IMR-90 (cell line): ENCODE results near the gene SOS1. TPM values are rescaled to one million over a fixed set of nuclear protein-coding genes. Genes with fewer than 3 reads are reported as not detected.

ENCODE experiments used
- ATAC-seq: fragments of 200-7000 bp; cut with Tn5 transposase; 2 replicates; pipeline ENCODE4 v1.9.1; 2020; ENCODE audit warnings: low read depth, mild to moderate bottlenecking, moderate library complexity
- BruUV-seq: library from RNA; stranded (reverse); fragments of 400-500 nt; replicated peaks from 2 replicates; lab custom pipeline; 2021; lab: Mats Ljungman, UMichigan
- CTCF ChIA-PET: fragments of 300-600 bp; formaldehyde crosslinking; extraction: SDS; loops from one replicate; lab custom pipeline; 2021; ENCODE audit warnings: antibody characterized with exemption; lab: Yijun Ruan, JAX
- POLR2A ChIA-PET: fragments of 300-600 bp; sonication (Branson Sonifier 250); formaldehyde crosslinking; loops from one replicate; lab custom pipeline; 2022; ENCODE audit warnings: antibody characterized with exemption; ENCODE audit not compliant: unreplicated experiment; lab: Charles Lee
- DNase-seq: peaks from one replicate; pipeline ENCODE4 v3.0.0; 2013
- H2AFZ ChIP-seq: replicated peaks from 2 replicates; pipeline ENCODE3; 2013; ENCODE audit warnings: low read length, mild to moderate bottlenecking; ENCODE audit not compliant: poor library complexity
- H2AK5ac ChIP-seq: 2 replicates; pipeline ENCODE4 v1.6.1; 2013; ENCODE audit warnings: low read depth, low read length, inconsistent platforms
- H2AK9ac ChIP-seq: replicated peaks from 2 replicates; pipeline ENCODE3; 2013; ENCODE audit warnings: mild to moderate bottlenecking, low read depth, low read length, moderate library complexity; ENCODE audit not compliant: poor library complexity
- H2BK120ac ChIP-seq: 2 replicates; pipeline ENCODE4 v1.6.1; 2013; ENCODE audit warnings: low read depth, low read length, inconsistent platforms
- H2BK15ac ChIP-seq: 3 replicates; pipeline ENCODE4 v1.6.1; 2013; ENCODE audit warnings: low read depth, low read length, inconsistent platforms
- H2BK20ac ChIP-seq: 2 replicates; pipeline ENCODE4 v1.6.1; 2013; ENCODE audit warnings: low read depth, mild to moderate bottlenecking, inconsistent platforms, low read length, moderate library complexity
- H2BK5ac ChIP-seq: 2 replicates; pipeline ENCODE4 v1.6.1; 2013; ENCODE audit warnings: mild to moderate bottlenecking, low read depth, low read length, inconsistent platforms; ENCODE audit not compliant: poor library complexity, severe bottlenecking
- H3K14ac ChIP-seq: replicated peaks from 2 replicates; pipeline ENCODE4 v1.6.1; 2013; ENCODE audit warnings: low read depth, low read length, inconsistent platforms
- H3K18ac ChIP-seq: 2 replicates; pipeline ENCODE4 v1.6.1; 2013; ENCODE audit warnings: low read depth, low read length, control low read depth
- H3K23ac ChIP-seq: 2 replicates; pipeline ENCODE4 v1.6.1; 2013; ENCODE audit warnings: low read depth, low read length, inconsistent platforms
- H3K27ac ChIP-seq: 2 replicates; pipeline ENCODE4 v1.5.1; 2013; ENCODE audit warnings: mild to moderate bottlenecking, control low read depth, low read length; ENCODE audit not compliant: insufficient read depth
- H3K27me3 ChIP-seq: 2 replicates; pipeline ENCODE4 v1.6.1; 2013; ENCODE audit warnings: low read length; ENCODE audit not compliant: control insufficient read depth, insufficient read depth
- H3K36me3 ChIP-seq: 2 replicates; pipeline ENCODE4 v1.6.1; 2013; ENCODE audit warnings: low read length, mixed read lengths; ENCODE audit not compliant: control insufficient read depth, insufficient read depth
- H3K4ac ChIP-seq: 2 replicates; pipeline ENCODE4 v1.6.1; 2013; ENCODE audit warnings: low read depth, low read length, inconsistent platforms
- H3K4me1 ChIP-seq: 2 replicates; pipeline ENCODE4 v1.6.1; 2013; ENCODE audit warnings: low read length, mixed read lengths; ENCODE audit not compliant: control insufficient read depth, insufficient read depth
- H3K4me2 ChIP-seq: 2 replicates; pipeline ENCODE4 v1.6.1; 2013; ENCODE audit warnings: low read depth, mild to moderate bottlenecking, control low read depth, low read length, moderate library complexity
- H3K4me3 ChIP-seq: 2 replicates; pipeline ENCODE4 v1.5.1; 2013; ENCODE audit warnings: low read depth, mild to moderate bottlenecking, control low read depth, low read length, moderate library complexity; ENCODE audit not compliant: insufficient read depth
- H3K56ac ChIP-seq: 2 replicates; pipeline ENCODE4 v1.6.1; 2013; ENCODE audit warnings: low read length, inconsistent platforms; ENCODE audit not compliant: insufficient read depth; ENCODE audit errors: extremely low read depth
- H3K79me1 ChIP-seq, 2 experiments: 2 replicates each; pipeline ENCODE4 v1.6.1; 2013; ENCODE audit warnings: low read length in 2 of 2, inconsistent platforms in 1 of 2, low read depth in 1 of 2
- H3K9ac ChIP-seq: 2 replicates; pipeline ENCODE4 v1.6.1; 2013; ENCODE audit warnings: low read depth, low read length, control low read depth
- H3K9me1 ChIP-seq: 2 replicates; pipeline ENCODE4 v1.6.1; 2013; ENCODE audit warnings: low read length, inconsistent platforms; ENCODE audit not compliant: insufficient read depth
- H3K9me3 ChIP-seq: 2 replicates; pipeline ENCODE4 v1.6.1; 2013; ENCODE audit warnings: low read length; ENCODE audit not compliant: control insufficient read depth, insufficient read depth
- H4K20me1 ChIP-seq: 2 replicates; pipeline ENCODE4 v1.6.1; 2013; ENCODE audit warnings: low read length, inconsistent platforms; ENCODE audit not compliant: insufficient read depth
- H4K5ac ChIP-seq: 2 replicates; pipeline ENCODE4 v1.6.1; 2013; ENCODE audit warnings: mild to moderate bottlenecking, low read depth, low read length, control low read depth
- H4K8ac ChIP-seq, 2 experiments: 2 replicates each; pipeline ENCODE4 v1.6.1; 2013; ENCODE audit warnings: low read depth in 2 of 2, low read length in 2 of 2, control low read depth in 1 of 2, inconsistent platforms in 1 of 2
- H4K91ac ChIP-seq: 2 replicates; pipeline ENCODE4 v1.6.1; 2013; ENCODE audit warnings: low read depth, low read length, inconsistent platforms; ENCODE audit not compliant: insufficient read depth
- BHLHE40 ChIP-seq: fragments of 150-350 bp; IDR thresholded peaks from 2 replicates; pipeline ENCODE4 v1.6.1; 2016; ENCODE audit warnings: mild to moderate bottlenecking, low read depth, low read length
- CHD1 ChIP-seq: IDR thresholded peaks from 2 replicates; pipeline ENCODE4 v1.6.1; 2012; ENCODE audit warnings: low read depth, low read length, improper control_type of control experiment
- MAZ ChIP-seq: IDR thresholded peaks from 2 replicates; pipeline ENCODE4 v1.6.1; 2012; ENCODE audit warnings: low read depth, mild to moderate bottlenecking, low read length, improper control_type of control experiment, moderate library complexity, borderline replicate concordance
- POLR2A ChIP-seq: IDR thresholded peaks from 2 replicates; pipeline ENCODE4 v1.6.1; 2012; ENCODE audit warnings: mild to moderate bottlenecking, low read depth, low read length
- RCOR1 ChIP-seq: IDR thresholded peaks from 2 replicates; pipeline ENCODE4 v1.6.1; 2012; ENCODE audit warnings: mild to moderate bottlenecking, low read length, improper control_type of control experiment; ENCODE audit not compliant: insufficient replicate concordance
- RFX5 ChIP-seq: IDR thresholded peaks from 2 replicates; pipeline ENCODE4 v1.8.0; 2012; ENCODE audit warnings: low read depth, mild to moderate bottlenecking, low read length, moderate library complexity
- WGBS, 2 experiments: methylation state at CpG; one replicate each; pipeline versions ENCODE4 v1.1.5 to v1.1.7; 2013; ENCODE audit warnings: missing lambda C conversion rate in 2 of 2; ENCODE audit not compliant: insufficient read length in 1 of 2; ENCODE audit errors: extremely low coverage in 2 of 2; 5-methylcytosine and 5-hydroxymethylcytosine counted together
- dilution Hi-C: fragments of 300-500 bp; cut with HindIII; formaldehyde crosslinking; loops from one replicate; pipeline ENCODE4 v1.14.3; 2018; ENCODE audit warnings: low sequenced_read_pairs; ENCODE audit not compliant: unreplicated experiment
- in situ Hi-C: fragments of 300-500 bp; cut with MboI; formaldehyde crosslinking; loops from 3 replicates; pipeline ENCODE4 v1.14.3; 2019; ENCODE audit warnings: low sequenced_read_pairs, inconsistent platforms, mixed read lengths
- intact Hi-C: fragments of 100-400 bp; cut with micrococcal nuclease; formaldehyde crosslinking; loops from 2 replicates; pipeline ENCODE4 v1.10.0; 2022
- polyA plus RNA-seq, 3 experiments: library from polyadenylated mRNA; depleted of rRNA; stranded (reverse); fragments of >200 nt; gene quantifications; 2 replicates each; pipeline ENCODE4 v1.2.3, GENCODE V29; 2012; ENCODE audit warnings: low replicate concordance in 1 of 3
- total RNA-seq: library from RNA; depleted of rRNA; stranded (reverse); fragments of >200 nt; gene quantifications from 2 replicates; pipeline ENCODE4 v1.2.3, GENCODE V29; 2012
- TF ChIP-seq, protein P1 (sequence below): conservative IDR thresholded peaks from 2 replicates; pipeline ENCODE4 v1.5.1; 2012; ENCODE audit warnings: mild to moderate bottlenecking, low read depth, low read length, improper control_type of control experiment
- TF ChIP-seq, protein P2 (sequence below): fragments of 150-350 bp; IDR thresholded peaks from 2 replicates; pipeline ENCODE4 v1.6.1; 2016; ENCODE audit warnings: low read depth, mild to moderate bottlenecking, low read length, moderate library complexity, borderline replicate concordance
- TF ChIP-seq, protein P3 (sequence below): fragments of 150-350 bp; IDR thresholded peaks from 2 replicates; pipeline ENCODE4 v1.6.1; 2017; ENCODE audit warnings: mild to moderate bottlenecking, antibody characterized with exemption, low read length, low read depth

SOS1 gene
- total and polyA plus RNA-seq, 2 of the 4 experiments (the other 2 are of a cell fraction) = 8.2 to 11.2 TPM

DNA sequence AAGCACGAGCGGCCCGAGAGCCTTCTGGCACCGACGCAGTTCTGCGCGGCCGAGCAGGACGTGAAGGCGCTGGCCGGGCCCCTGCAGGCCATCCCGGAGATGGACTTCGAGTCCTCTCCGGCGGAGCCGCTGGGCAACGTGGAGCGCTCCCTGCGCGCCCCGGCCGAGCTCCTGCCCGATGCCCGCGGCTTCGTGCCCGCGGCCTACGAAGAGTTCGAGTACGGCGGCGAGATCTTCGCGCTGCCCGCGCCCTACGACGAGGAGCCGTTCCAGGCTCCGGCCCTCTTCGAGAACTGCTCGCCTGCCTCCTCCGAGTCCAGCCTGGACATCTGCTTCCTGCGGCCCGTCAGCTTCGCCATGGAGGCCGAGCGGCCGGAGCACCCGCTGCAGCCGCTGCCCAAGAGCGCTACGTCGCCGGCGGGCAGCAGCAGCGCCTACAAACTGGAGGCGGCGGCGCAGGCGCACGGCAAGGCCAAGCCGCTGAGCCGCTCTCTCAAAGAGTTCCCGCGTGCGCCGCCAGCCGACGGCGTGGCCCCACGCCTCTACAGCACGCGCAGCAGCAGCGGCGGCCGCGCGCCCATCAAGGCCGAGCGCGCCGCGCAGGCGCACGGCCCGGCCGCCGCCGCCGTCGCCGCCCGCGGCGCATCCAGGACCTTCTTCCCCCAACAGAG, 160.8 kb downstream of the SOS1 start (continued):
- TF ChIP-seq, protein P1, sequence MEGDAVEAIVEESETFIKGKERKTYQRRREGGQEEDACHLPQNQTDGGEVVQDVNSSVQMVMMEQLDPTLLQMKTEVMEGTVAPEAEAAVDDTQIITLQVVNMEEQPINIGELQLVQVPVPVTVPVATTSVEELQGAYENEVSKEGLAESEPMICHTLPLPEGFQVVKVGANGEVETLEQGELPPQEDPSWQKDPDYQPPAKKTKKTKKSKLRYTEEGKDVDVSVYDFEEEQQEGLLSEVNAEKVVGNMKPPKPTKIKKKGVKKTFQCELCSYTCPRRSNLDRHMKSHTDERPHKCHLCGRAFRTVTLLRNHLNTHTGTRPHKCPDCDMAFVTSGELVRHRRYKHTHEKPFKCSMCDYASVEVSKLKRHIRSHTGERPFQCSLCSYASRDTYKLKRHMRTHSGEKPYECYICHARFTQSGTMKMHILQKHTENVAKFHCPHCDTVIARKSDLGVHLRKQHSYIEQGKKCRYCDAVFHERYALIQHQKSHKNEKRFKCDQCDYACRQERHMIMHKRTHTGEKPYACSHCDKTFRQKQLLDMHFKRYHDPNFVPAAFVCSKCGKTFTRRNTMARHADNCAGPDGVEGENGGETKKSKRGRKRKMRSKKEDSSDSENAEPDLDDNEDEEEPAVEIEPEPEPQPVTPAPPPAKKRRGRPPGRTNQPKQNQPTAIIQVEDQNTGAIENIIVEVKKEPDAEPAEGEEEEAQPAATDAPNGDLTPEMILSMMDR = peak; percentile 18; the same call in 1 of the 2 replicates

DNA sequence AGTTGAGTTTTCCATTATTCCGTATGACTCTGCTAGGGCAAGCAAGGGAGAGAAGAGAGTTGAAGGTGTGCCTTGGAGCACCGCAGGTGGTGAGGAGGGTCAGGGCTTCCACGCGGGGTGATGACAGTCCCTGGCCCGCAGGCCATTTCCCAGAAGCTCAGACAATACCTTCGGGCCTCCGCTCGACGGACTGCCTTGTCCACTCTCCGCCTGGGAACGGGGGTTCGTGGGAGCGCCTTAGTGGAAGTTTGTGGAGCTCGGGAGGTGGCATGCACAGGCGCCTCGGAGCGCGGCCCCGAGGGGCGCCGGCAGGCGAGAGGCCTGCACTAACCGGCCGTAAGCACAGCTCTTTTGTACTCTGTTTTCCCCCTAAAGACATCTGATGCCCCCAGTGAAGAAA, 161.4 kb downstream of the SOS1 start:
- Histone ChIP-seq H3K23ac (no peak overlapping the region), H3K4me2 (no peak overlapping the region), H3K27me3 (peaks cover 11% of the 10 kb centered on the region), H3K56ac (no peak overlapping the region), H2BK20ac (no peak overlapping the region), H4K8ac (no peak overlapping the region; a peak in 1 of 4 replicates), H4K20me1 (no peaks in the 10 kb centered on the region), H2BK120ac (no peak overlapping the region), H3K79me1 (no peaks in the 10 kb centered on the region), H3K4me1 (no peaks in the 10 kb centered on the region; the same call in 1 of the 2 replicates), H3K18ac (no peak overlapping the region), H3K4me3 (no peak overlapping the region), H3K9me3 (peaks cover 4% of the 10 kb centered on the region; the same call in 1 of the 2 replicates), H3K27ac (no peak overlapping the region), H4K5ac (no peak overlapping the region), H3K4ac (no peak overlapping the region), H2BK5ac (no peak overlapping the region), H2AFZ (peak overlapping the region; percentile 88), H3K9ac (no peak overlapping the region), H2AK5ac (no peak overlapping the region), H2BK15ac (no peak overlapping the region), H4K91ac (no peak overlapping the region), H2AK9ac (no peak overlapping the region), H3K14ac (0 out of 2 replicates have a peak overlapping the region, but pooled peaks have one; percentile 44), H3K36me3 (no peaks in the 10 kb centered on the region), H3K9me1 (no peaks in the 10 kb centered on the region)
- intact Hi-C loops (no loop called here), in situ Hi-C loops (no loop called here), dilution Hi-C loops (no loop called here)
- no TSS peak for BruUV-seq
- DNase-seq (no peak), ATAC-seq (no peak)
- ChIA-PET CTCF (interaction anchor here (1.5 kb wide), 1 partner anchor 12 kb away, joined by 10 read pairs; no protein-coding TSS in a partner anchor), POLR2A (no interaction called here)
- 85% methylated on average over 9 of the region's 24 CpGs; no CpG with 5 or more reads in 1 of the 2 experiments for WGBS, 2 experiments
- TF ChIP-seq MAZ (no peak), POLR2A (no peak), CHD1 (no peak), RFX5 (no peak), BHLHE40 (no peak), RCOR1 (no peak)
- TF ChIP-seq, protein P2, sequence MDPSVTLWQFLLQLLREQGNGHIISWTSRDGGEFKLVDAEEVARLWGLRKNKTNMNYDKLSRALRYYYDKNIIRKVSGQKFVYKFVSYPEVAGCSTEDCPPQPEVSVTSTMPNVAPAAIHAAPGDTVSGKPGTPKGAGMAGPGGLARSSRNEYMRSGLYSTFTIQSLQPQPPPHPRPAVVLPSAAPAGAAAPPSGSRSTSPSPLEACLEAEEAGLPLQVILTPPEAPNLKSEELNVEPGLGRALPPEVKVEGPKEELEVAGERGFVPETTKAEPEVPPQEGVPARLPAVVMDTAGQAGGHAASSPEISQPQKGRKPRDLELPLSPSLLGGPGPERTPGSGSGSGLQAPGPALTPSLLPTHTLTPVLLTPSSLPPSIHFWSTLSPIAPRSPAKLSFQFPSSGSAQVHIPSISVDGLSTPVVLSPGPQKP = no peak
- TF ChIP-seq, protein P1 = no peak
- TF ChIP-seq, protein P3, sequence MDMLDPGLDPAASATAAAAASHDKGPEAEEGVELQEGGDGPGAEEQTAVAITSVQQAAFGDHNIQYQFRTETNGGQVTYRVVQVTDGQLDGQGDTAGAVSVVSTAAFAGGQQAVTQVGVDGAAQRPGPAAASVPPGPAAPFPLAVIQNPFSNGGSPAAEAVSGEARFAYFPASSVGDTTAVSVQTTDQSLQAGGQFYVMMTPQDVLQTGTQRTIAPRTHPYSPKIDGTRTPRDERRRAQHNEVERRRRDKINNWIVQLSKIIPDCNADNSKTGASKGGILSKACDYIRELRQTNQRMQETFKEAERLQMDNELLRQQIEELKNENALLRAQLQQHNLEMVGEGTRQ = no peak
